Endothelial cell of umbilical vein (primary cell): ENCODE measurements around the gene CNR2. TPM values are rescaled to one million over a fixed set of nuclear protein-coding genes. Genes with fewer than 3 reads are reported as not detected.

ENCODE experiments used
- BruUV-seq: library from RNA; stranded (reverse); fragments of 400-500 nt; replicated peaks from 2 replicates; lab custom pipeline; 2021; lab: Mats Ljungman, UMichigan
- CTCF ChIA-PET: fragments of 300-600, 350-600 bp; sonication (Branson Sonifier 250); formaldehyde crosslinking; loops from one replicate; lab custom pipeline; 2021; ENCODE audit warnings: antibody characterized with exemption, inconsistent platforms; lab: Charles Lee
- POLR2A ChIA-PET: fragments of 300-600, 350-600 bp; sonication (Branson Sonifier 250); formaldehyde crosslinking; loops from one replicate; lab custom pipeline; 2021; ENCODE audit warnings: antibody characterized with exemption, inconsistent platforms; lab: Charles Lee
- DNase-seq: peaks from one replicate; pipeline ENCODE4 v3.0.0-alpha.2; 2011; ENCODE audit warnings: low read depth, low spot score
- FAIRE-seq: peaks from 2 replicates; lab custom pipeline; 2011; peaks lifted over from hg19 to GRCh38; lab: Jason Lieb, UNC
- H2AFZ ChIP-seq: 2 replicates; pipeline ENCODE4 v1.6.0; 2012; ENCODE audit warnings: low read depth, low read length, control low read depth, inconsistent platforms
- H3K27ac ChIP-seq: 2 replicates; pipeline ENCODE4 v1.5.1; 2011; ENCODE audit warnings: low read depth, mild to moderate bottlenecking, control low read depth, low read length, moderate library complexity; ENCODE audit not compliant: insufficient read depth
- H3K27me3 ChIP-seq, 2 experiments: 2 replicates each; pipeline versions ENCODE4 v1.6.0 to v1.6.1; 2011; ENCODE audit warnings: low read length in 2 of 2, mixed read lengths in 1 of 2; ENCODE audit not compliant: control insufficient read depth in 2 of 2, insufficient read depth in 2 of 2
- H3K36me3 ChIP-seq, 2 experiments: 2 replicates in 1 of 2; 3 replicates in 1 of 2; pipeline ENCODE4 v1.5.1; 2011; ENCODE audit warnings: low read length in 2 of 2, mild to moderate bottlenecking in 1 of 2, moderate library complexity in 1 of 2; ENCODE audit not compliant: control insufficient read depth in 2 of 2, insufficient read depth in 2 of 2; ENCODE audit errors: extremely low read depth in 1 of 2
- H3K4me1 ChIP-seq: 3 replicates; pipeline ENCODE4 v1.5.1; 2011; ENCODE audit warnings: mild to moderate bottlenecking, low read length; ENCODE audit not compliant: control insufficient read depth, insufficient read depth; ENCODE audit errors: extremely low read depth
- H3K4me2 ChIP-seq: 2 replicates; pipeline ENCODE4 v1.6.1; 2011; ENCODE audit warnings: low read length, control low read depth, mixed read lengths; ENCODE audit not compliant: insufficient read depth
- H3K4me3 ChIP-seq, 3 experiments: fragments of 200-600 bp in 1 of 3; sonication (generic), shearing (Covaris generic) in 1 of 3; replicated peaks in 1 of 3; 2 replicates each; pipeline ENCODE4 v1.5.1; 2011 to 2016; ENCODE audit warnings: control low read depth in 3 of 3, low read length in 3 of 3, mild to moderate bottlenecking in 2 of 3, inconsistent platforms in 1 of 3, low read depth in 1 of 3, moderate library complexity in 1 of 3; ENCODE audit not compliant: insufficient read depth in 1 of 3
- H3K79me2 ChIP-seq: 2 replicates; pipeline ENCODE4 v1.6.0; 2012; ENCODE audit warnings: low read length, inconsistent platforms; ENCODE audit not compliant: control insufficient read depth, insufficient read depth
- H3K9ac ChIP-seq: replicated peaks from 2 replicates; pipeline ENCODE3; 2011; ENCODE audit warnings: low read length, control low read depth; ENCODE audit not compliant: insufficient read depth; ENCODE audit errors: extremely low read depth
- H3K9me1 ChIP-seq: replicated peaks from 3 replicates; pipeline ENCODE4 v1.6.0; 2011; ENCODE audit warnings: mild to moderate bottlenecking, low read length; ENCODE audit not compliant: control insufficient read depth, insufficient read depth; ENCODE audit errors: extremely low read depth
- H3K9me3 ChIP-seq: replicated peaks from 2 replicates; pipeline ENCODE4 v1.5.1; 2012; ENCODE audit warnings: low read length, inconsistent platforms; ENCODE audit not compliant: control insufficient read depth, insufficient read depth
- H4K20me1 ChIP-seq: replicated peaks from 2 replicates; pipeline ENCODE3; 2011; ENCODE audit warnings: mild to moderate bottlenecking, low read length; ENCODE audit not compliant: control insufficient read depth, insufficient read depth; ENCODE audit errors: extremely low read depth
- EZH2 ChIP-seq: IDR thresholded peaks from 2 replicates; pipeline ENCODE4 v1.6.1; 2012; ENCODE audit warnings: borderline replicate concordance, low read depth, mild to moderate bottlenecking, moderate library complexity, low read length, inconsistent platforms; ENCODE audit not compliant: severe bottlenecking
- FOS ChIP-seq: IDR thresholded peaks from 2 replicates; pipeline ENCODE4 v1.6.1; 2011; ENCODE audit warnings: mild to moderate bottlenecking, low read length, moderate library complexity, borderline replicate concordance; ENCODE audit not compliant: insufficient read depth
- GATA2 ChIP-seq: IDR thresholded peaks from 2 replicates; pipeline ENCODE4 v1.7.0; 2011; ENCODE audit warnings: low read depth, mild to moderate bottlenecking, moderate library complexity, mixed read lengths, low read length; ENCODE audit not compliant: insufficient read length, insufficient read depth
- JUN ChIP-seq: IDR thresholded peaks from 2 replicates; pipeline ENCODE4 v1.6.1; 2011; ENCODE audit warnings: borderline replicate concordance, low read depth; ENCODE audit not compliant: insufficient read length, insufficient read depth
- MAX ChIP-seq: IDR thresholded peaks from 2 replicates; pipeline ENCODE4 v1.6.1; 2011; ENCODE audit not compliant: insufficient read depth, insufficient read length
- MYC ChIP-seq: IDR thresholded peaks from one replicate; pipeline ENCODE4 v1.6.1; 2011; ENCODE audit warnings: mild to moderate bottlenecking, low read depth, low read length
- POLR2A ChIP-seq: IDR thresholded peaks from 2 replicates; pipeline ENCODE4 v1.6.1; 2012; ENCODE audit warnings: low read depth, mild to moderate bottlenecking, control low read depth, low read length
- POLR2AphosphoS5 ChIP-seq: IDR thresholded peaks from 2 replicates; pipeline ENCODE4 v1.6.1; 2012; ENCODE audit warnings: low read depth, mild to moderate bottlenecking, control low read depth, low read length, moderate library complexity; ENCODE audit not compliant: insufficient read depth
- dilution Hi-C: fragments of 300-500 bp; cut with MboI; formaldehyde crosslinking; loops from one replicate; pipeline ENCODE4 v1.15.0; 2019; ENCODE audit warnings: low sequenced_read_pairs; ENCODE audit not compliant: extremely low pct_ligation_motif_present
- intact Hi-C: fragments of 100-400 bp; cut with micrococcal nuclease; formaldehyde crosslinking; loops from one replicate; pipeline ENCODE4 v1.10.0; 2022
- polyA plus RNA-seq, 4 experiments: library from polyadenylated mRNA; depleted of rRNA in 3 of 4; stranded (reverse) in 3 of 4; unstranded in 1 of 4; fragments of >200 nt; gene quantifications; 2 replicates each; pipeline versions ENCODE4 v1.2.1 to v1.2.3, GENCODE V29; 2011 to 2012; ENCODE audit warnings: missing spikeins in 1 of 4
- total RNA-seq: library from RNA; stranded (reverse); gene quantifications from 2 replicates; pipeline ENCODE4 v1.2.3, GENCODE V29; 2021
- TF ChIP-seq, protein P1 (sequence below), 2 donors: IDR thresholded peaks; 1 replicate in 1 of 2; 2 replicates in 1 of 2; pipeline ENCODE4 v1.5.1; 2011; ENCODE audit warnings: low read length in 2 of 2, mild to moderate bottlenecking in 2 of 2, moderate library complexity in 2 of 2, control low read depth in 1 of 2, inconsistent platforms in 1 of 2, low read depth in 1 of 2; ENCODE audit not compliant: insufficient read depth in 1 of 2; ENCODE audit errors: extremely low read depth in 1 of 2

The CNR2 gene
- total and polyA plus RNA-seq, 2 donors (not counting 3 experiments of a cell fraction or from before 2014, with no cell fraction given), result not detected

DNA sequence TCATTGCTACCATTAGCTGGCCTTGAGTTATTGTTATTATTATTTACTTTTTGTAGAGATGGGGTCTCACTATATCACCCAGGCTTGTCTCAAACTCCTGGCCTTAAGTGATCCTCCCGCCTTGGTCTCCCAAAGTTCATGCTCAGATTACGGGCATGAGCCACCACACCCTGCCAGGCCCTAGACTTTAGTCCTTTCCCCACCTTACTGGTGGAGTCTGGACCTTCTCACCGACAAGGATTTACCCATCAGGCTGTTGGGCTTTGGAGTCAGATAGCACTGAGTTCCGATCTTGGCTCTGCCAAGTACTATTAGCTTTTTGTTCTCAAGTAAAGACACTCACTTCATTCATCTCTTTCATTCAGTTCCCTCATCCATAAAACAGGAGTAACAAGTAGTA lies 17.2 kb downstream of the CNR2 start:
- Histone ChIP-seq H3K4me3 (no peak overlapping the region), H3K9me3 (no peaks in the 10 kb centered on the region), H3K36me3 (no peaks in the 10 kb centered on the region), H3K4me2 (no peak overlapping the region), H3K27ac (no peak overlapping the region), H3K9me1 (no peaks in the 10 kb centered on the region), H4K20me1 (no peaks in the 10 kb centered on the region), H3K9ac (no peak overlapping the region), H3K27me3 (peaks cover 0 to 3% of the 10 kb centered on the region in 2 experiments), H3K4me1 (no peaks in the 10 kb centered on the region), H2AFZ (no peak overlapping the region), H3K79me2 (no peaks in the 10 kb centered on the region)
- TF ChIP-seq POLR2AphosphoS5 (no peak), EZH2 (no peak), GATA2 (no peak), JUN (no peak), FOS (no peak), MAX (no peak), MYC (no peak), POLR2A (no peak)
- TF ChIP-seq, protein P1, sequence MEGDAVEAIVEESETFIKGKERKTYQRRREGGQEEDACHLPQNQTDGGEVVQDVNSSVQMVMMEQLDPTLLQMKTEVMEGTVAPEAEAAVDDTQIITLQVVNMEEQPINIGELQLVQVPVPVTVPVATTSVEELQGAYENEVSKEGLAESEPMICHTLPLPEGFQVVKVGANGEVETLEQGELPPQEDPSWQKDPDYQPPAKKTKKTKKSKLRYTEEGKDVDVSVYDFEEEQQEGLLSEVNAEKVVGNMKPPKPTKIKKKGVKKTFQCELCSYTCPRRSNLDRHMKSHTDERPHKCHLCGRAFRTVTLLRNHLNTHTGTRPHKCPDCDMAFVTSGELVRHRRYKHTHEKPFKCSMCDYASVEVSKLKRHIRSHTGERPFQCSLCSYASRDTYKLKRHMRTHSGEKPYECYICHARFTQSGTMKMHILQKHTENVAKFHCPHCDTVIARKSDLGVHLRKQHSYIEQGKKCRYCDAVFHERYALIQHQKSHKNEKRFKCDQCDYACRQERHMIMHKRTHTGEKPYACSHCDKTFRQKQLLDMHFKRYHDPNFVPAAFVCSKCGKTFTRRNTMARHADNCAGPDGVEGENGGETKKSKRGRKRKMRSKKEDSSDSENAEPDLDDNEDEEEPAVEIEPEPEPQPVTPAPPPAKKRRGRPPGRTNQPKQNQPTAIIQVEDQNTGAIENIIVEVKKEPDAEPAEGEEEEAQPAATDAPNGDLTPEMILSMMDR (IDR thresholded peaks at IDR 0.05; ENCODE audit: extremely low read depth in 1 of 2, insufficient read depth in 1 of 2, low read depth in 1 of 2, low read length in 2 of 2), result no peak
- BruUV-seq, result no TSS peak
- intact Hi-C loops, result no loop called here
- ChIA-PET CTCF (interaction anchor here (0.6 to 2.0 kb wide), 5 partner anchors 10 to 86 kb away, joined by 3 to 4 read pairs (median 3); no protein-coding TSS in a partner anchor), POLR2A (interaction anchor here (1.0 kb wide), 1 partner anchor 11 kb away, joined by 5 read pairs; no protein-coding TSS in a partner anchor)
- no peak for FAIRE-seq
- dilution Hi-C loops, result no loop called here
- DNase-seq, result no peak
